Heart left ventricle (tissue), 16 donors: ENCODE results near the gene ZBED1. TPM values are rescaled to one million over a fixed set of nuclear protein-coding genes. Genes with fewer than 3 reads are reported as not detected.

Experiments used
- ATAC-seq, 4 donors: fragments of 200-7000 bp; cut with Tn5 transposase; one replicate each; pipeline ENCODE4 v1.9.1; 2020 to 2022; ENCODE audit warnings: moderate library complexity in 4 of 4, mild to moderate bottlenecking in 3 of 4, moderate number of reproducible peaks in 1 of 4
- DNase-seq, 5 donors: peaks; one replicate each; pipeline ENCODE4 v3.0.0-alpha.2; 2020
- H3K27ac ChIP-seq, 12 donors: fragments of 200-600 bp; sonication (generic) in 4 of 12; one replicate each; pipeline versions ENCODE4 v1.5.0 to v1.8.0; 2016 to 2022; ENCODE audit warnings: mild to moderate bottlenecking in 2 of 12
- H3K27me3 ChIP-seq, 9 donors: fragments of 200-600 bp; sonication (generic) in 2 of 9; one replicate each; pipeline versions ENCODE4 v1.5.1 to v1.8.0; 2016 to 2022; ENCODE audit warnings: mild to moderate bottlenecking in 3 of 9
- H3K36me3 ChIP-seq, 9 donors: fragments of 200-600 bp; sonication (generic) in 2 of 9; one replicate each; pipeline versions ENCODE4 v1.5.0 to v1.8.0; 2018 to 2022; ENCODE audit warnings: mild to moderate bottlenecking in 2 of 9
- H3K4me1 ChIP-seq, 12 donors: fragments of 200-600 bp; sonication (generic) in 4 of 12; one replicate each; pipeline versions ENCODE4 v1.5.0 to v1.8.0; 2016 to 2022; ENCODE audit warnings: mild to moderate bottlenecking in 3 of 12
- H3K4me3 ChIP-seq, 12 donors: fragments of 200-600 bp; sonication (generic) in 4 of 12; one replicate each; pipeline versions ENCODE4 v1.5.0 to v1.8.0; 2017 to 2022; ENCODE audit warnings: mild to moderate bottlenecking in 9 of 12, moderate library complexity in 4 of 12
- H3K9me3 ChIP-seq, 12 donors: fragments of 200-600 bp; sonication (generic) in 4 of 12; one replicate each; pipeline versions ENCODE4 v1.5.0 to v1.8.0; 2016 to 2022; ENCODE audit warnings: mild to moderate bottlenecking in 1 of 12
- POLR2A ChIP-seq, 2 donors: fragments of 450-650 bp; IDR thresholded peaks; one replicate each; pipeline ENCODE4 v1.6.1; 2017; ENCODE audit warnings: antibody characterized with exemption in 2 of 2, mild to moderate bottlenecking in 2 of 2, moderate library complexity in 2 of 2
- WGBS, 4 donors: extraction: QIAGEN DNeasy Blood & Tissue Kit in 2 of 4; methylation state at CpG; one replicate each; pipeline versions ENCODE4 v1.1.5 to v1.1.7; 2013 to 2018; 5-methylcytosine and 5-hydroxymethylcytosine counted together
- intact Hi-C, 10 donors: fragments of 100-400 bp; cut with DNase I; formaldehyde crosslinking; loops; one replicate each; pipeline versions ENCODE4 v1.11.1 to v1.14.2; 2022
- polyA plus RNA-seq, 2 donors: library from polyadenylated mRNA; stranded (reverse); fragments of 200-250 nt; gene quantifications; one replicate each; pipeline ENCODE4 v1.2.3, GENCODE V29; 2013
- total RNA-seq, 9 donors: library from RNA; depleted of rRNA in 2 of 9; stranded (reverse); fragments of >200 nt in 2 of 9; fragmentation: NEBNext Ultra II Directional in 3 of 9; extraction: Animal tissue kit (Norgen Biotek cat#: 25700) in 3 of 9; gene quantifications; one replicate each; pipeline versions ENCODE4 v1.1.0 to v1.2.4, GENCODE V29; 2016 to 2023
- TF ChIP-seq, protein P1 (sequence below), 12 donors: fragments of 200-600 bp; sonication (generic) in 4 of 12; IDR thresholded peaks; one replicate each; pipeline versions ENCODE4 v1.5.0 to v1.8.0; 2018 to 2022; ENCODE audit warnings: antibody characterized with exemption in 12 of 12, mild to moderate bottlenecking in 5 of 12
- donor health status: ischemic (EF 13 %, LVEDD 7.1; RV severe dilation, severe dysfunction).
- donor health status: healthy with polysubstance abuse.
- donor health status: DM: no; HTN: yes; CAD: no.
- donor health status: DM: no; HTN: no; CAD: no.
- donor health status: ischemic (EF 25% LVEDD 6.9; RV normal size, moderate dysfunction).
- donor health status: ischemic (EF 25% LVEDD 5.7; RV mildly dilated, moderate dysfunction).
- donor health status: healthy.
- donor health status: DM: yes; HTN: yes; CAD: no.
- donor health status: ischemic (EF 35%, LVEDD 5.7; RV mildly dilated, moderate dysfunction).
- donor health status: nonischemic (EF 11% LVEDD 7.7; RV severe dilation, severe dysfunction).
- donor health status: DM: yes; HTN: yes; CAD: no.
- donor health status: PGD.
- donor health status: ischemic (EF 29% LVEDD 5.4; RV normal size, mild dysfunction).
- donor health status: nonischemic (EF 23%, LVEDD 6.1; RV moderate dilation, normal function).

The ZBED1 gene
- total and polyA plus RNA-seq, 11 donors = 25.9 to 87.1 (median 59.5) TPM

DNA sequence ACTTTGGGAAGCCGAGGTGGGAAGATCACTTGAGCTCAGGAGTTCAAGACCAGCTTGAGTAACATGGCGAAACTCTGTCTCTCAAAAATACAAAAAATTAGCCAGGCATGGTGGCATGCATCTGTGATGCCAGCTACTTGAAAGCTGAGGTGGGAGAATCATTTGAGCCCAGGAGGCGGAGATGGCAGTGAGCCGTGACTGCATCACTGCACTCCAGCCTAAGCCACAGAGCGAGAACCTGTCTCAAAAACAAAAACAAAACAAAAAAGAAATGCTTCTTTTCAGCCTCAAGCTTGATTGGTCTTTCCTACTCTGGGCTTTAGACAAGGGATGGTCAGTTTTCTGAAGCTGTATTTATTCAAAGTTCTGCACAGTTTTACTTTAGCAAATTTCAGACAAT lies 15.8 kb upstream of the ZBED1 start:
- TF ChIP-seq, protein P1, sequence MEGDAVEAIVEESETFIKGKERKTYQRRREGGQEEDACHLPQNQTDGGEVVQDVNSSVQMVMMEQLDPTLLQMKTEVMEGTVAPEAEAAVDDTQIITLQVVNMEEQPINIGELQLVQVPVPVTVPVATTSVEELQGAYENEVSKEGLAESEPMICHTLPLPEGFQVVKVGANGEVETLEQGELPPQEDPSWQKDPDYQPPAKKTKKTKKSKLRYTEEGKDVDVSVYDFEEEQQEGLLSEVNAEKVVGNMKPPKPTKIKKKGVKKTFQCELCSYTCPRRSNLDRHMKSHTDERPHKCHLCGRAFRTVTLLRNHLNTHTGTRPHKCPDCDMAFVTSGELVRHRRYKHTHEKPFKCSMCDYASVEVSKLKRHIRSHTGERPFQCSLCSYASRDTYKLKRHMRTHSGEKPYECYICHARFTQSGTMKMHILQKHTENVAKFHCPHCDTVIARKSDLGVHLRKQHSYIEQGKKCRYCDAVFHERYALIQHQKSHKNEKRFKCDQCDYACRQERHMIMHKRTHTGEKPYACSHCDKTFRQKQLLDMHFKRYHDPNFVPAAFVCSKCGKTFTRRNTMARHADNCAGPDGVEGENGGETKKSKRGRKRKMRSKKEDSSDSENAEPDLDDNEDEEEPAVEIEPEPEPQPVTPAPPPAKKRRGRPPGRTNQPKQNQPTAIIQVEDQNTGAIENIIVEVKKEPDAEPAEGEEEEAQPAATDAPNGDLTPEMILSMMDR (IDR thresholded peaks at IDR 0.05) = no peak
- no peak for TF ChIP-seq POLR2A (IDR thresholded peaks at IDR 0.05)
- intact Hi-C loops = no loop called here
- DNase-seq = no peak
- Histone ChIP-seq H3K36me3 (no peaks in the 10 kb centered on the region), H3K4me3 (no peak overlapping the region), H3K27ac (no peak overlapping the region), H3K9me3 (no peaks in the 10 kb centered on the region), H3K27me3 (peaks cover 0 to 7% (median 0%) of the 10 kb centered on the region in 9 donors), H3K4me1 (peaks cover 0 to 7% (median 0%) of the 10 kb centered on the region in 12 donors)
- no peak for ATAC-seq
- 86 to 91% (median 87%) methylated on average over 5 of the region's 5 CpGs for WGBS, 4 donors

DNA sequence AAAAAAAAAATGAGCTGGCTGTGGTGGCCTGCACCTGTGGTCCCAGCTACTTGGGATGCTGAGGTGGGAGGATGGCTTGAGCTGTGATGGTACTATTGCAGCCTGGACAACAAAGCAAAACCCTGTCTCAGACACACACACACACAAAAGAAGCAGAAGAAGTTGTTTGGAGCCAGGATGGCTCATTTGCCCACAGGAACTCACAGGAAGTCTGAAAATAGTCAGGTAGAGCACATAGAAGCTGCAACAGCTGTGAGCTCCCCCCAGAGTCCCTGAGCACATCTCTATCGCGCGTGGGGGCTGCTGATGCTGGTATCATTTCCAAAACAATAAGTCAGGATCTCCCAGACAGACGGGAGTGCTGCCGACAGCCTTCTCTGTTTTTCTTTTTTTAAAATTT lies 13.4 kb upstream of the ZBED1 start:
- TF ChIP-seq, protein P1 (IDR thresholded peaks at IDR 0.05) = no peak
- TF ChIP-seq POLR2A (IDR thresholded peaks at IDR 0.05) = no peak
- 37 to 58% (median 41%) methylated on average over 5 of the region's 5 CpGs for WGBS, 4 donors
- H3K27me3 ChIP-seq = peaks cover 0 to 7% (median 0%) of the 10 kb centered on the region in 9 donors
- H3K36me3 ChIP-seq = no peaks in the 10 kb centered on the region
- H3K4me1 ChIP-seq = no peaks in the 10 kb centered on the region
- intact Hi-C loops = no loop called here
- ATAC-seq (no peak), DNase-seq (no peak)
- H3K4me3 ChIP-seq = no peak overlapping the region
- H3K9me3 ChIP-seq = no peaks in the 10 kb centered on the region
- H3K27ac ChIP-seq = no peak overlapping the region

- H3K4me3 ChIP-seq = no peak overlapping the region
- TF ChIP-seq, protein P1 (IDR thresholded peaks at IDR 0.05) = no peak
- no peak for TF ChIP-seq POLR2A (IDR thresholded peaks at IDR 0.05)
- no peaks in the 10 kb centered on the region for H3K4me1 ChIP-seq
- WGBS, 4 donors = 68 to 76% (median 72%) methylated on average over 6 of the region's 6 CpGs
- no peaks in the 10 kb centered on the region for H3K36me3 ChIP-seq
- ATAC-seq = no peak
- H3K27me3 ChIP-seq = peaks cover 0 to 7% (median 0%) of the 10 kb centered on the region in 9 donors
- intact Hi-C loops = no loop called here
- no peak for DNase-seq
- H3K27ac ChIP-seq = no peak overlapping the region
- H3K9me3 ChIP-seq = no peaks in the 10 kb centered on the region
Observed at GRCh38 chrX:2513121-2513664, 12.4 kb upstream of the ZBED1 start.

- Histone ChIP-seq H3K4me3 (no peak overlapping the region), H3K27ac (no peak overlapping the region), H3K9me3 (no peaks in the 10 kb centered on the region), H3K4me1 (no peaks in the 10 kb centered on the region), H3K36me3 (no peaks in the 10 kb centered on the region), H3K27me3 (peaks cover 0 to 7% (median 0%) of the 10 kb centered on the region in 9 donors)
- DNase-seq (no peak), ATAC-seq (no peak)
- 90 to 95% (median 94%) methylated on average over 8 of the region's 8 CpGs for WGBS, 4 donors
- intact Hi-C loops = no loop called here
- no peak for TF ChIP-seq POLR2A (IDR thresholded peaks at IDR 0.05)
- TF ChIP-seq, protein P1 (IDR thresholded peaks at IDR 0.05) = no peak
Observed at GRCh38 chrX:2512501-2512900, 11.7 kb upstream of the ZBED1 start.
